HG02852 (cell line): ENCODE data around the gene MYOF.

Experiments
- ATAC-seq: cut with Tn5 transposase; IDR thresholded peaks from one replicate; pipeline ENCODE4 v1.9.1; 2021; ENCODE audit warnings: mild to moderate bottlenecking, moderate library complexity; ENCODE audit not compliant: unreplicated experiment

The MYOF gene

DNA sequence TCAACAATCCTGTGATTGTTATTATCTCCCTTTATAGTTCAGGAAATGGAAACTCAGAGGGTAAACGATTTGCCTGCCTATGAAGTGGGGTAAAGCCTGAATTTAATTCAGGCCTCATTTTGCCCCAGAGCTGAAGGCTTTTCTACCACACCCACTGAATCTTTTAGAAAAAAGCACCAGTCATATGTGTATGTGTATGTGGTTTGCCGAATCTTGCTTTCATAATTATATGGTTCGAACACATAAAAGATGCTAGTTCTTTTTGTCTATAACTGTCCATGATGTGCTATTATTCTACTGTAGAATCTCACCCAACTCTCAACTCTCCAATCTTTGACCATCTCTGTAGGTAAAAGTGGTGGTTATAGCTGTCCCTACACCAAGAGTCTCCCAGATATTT lies 83.6 kb downstream of the MYOF start:
- ATAC-seq = no peak

DNA sequence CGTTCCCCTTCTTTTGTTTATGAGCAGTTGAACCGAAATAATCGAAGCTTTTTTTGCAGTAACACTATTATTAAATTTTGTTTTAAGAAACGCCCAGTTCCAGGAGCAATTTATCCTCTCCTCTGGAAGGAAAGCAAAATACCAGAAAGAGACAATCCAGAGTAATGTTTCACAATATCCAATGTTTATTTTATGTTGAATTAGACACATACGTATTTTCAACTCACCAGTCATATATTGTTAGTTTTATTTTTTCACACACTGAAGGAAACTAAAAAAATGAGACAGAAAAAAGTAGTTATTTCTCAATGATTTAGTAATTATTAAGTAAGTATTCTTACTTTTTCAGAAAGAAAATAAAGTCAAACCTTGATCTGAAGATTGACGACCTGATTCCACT lies 85.1 kb downstream of the MYOF start:
- no peak for ATAC-seq

DNA sequence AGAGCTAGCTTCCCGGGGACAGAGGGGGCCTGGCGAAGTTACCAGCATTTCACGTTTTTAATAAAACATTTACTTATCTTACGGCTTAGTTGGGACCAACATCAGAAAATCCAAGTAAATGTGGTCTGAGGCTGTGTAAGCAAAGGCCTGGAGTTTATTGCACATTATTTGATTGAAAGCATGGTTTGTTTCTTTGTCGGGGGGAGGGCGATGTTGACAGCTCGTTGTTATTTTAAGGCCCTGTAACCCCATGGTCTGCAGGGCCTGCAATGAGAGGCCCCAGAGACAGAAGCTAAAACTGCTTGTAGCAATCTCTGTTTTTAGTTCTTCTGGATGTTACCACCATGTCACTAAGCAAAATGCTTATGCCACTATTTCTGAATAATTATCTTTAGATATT lies 88.9 kb downstream of the MYOF start:
- ATAC-seq = no peak

DNA sequence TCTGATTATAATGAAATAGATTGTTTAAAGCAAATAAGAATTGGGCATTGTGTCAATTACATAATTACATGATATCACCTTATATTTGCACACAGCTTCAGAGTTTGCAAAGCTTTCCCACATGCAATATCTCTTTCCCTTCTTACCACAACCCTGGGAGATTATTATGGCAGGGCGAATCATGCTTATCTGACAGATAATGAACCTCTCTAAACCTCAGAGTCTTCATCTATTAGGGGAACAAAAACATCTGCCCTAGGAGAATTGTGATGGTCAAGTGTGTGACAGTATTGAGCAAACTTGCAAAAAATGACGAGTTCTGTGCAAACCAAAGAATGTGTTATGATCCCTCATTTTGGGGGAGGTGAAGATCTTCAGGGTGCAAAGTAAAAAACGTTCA lies 90.0 kb downstream of the MYOF start:
- ATAC-seq = no peak

DNA sequence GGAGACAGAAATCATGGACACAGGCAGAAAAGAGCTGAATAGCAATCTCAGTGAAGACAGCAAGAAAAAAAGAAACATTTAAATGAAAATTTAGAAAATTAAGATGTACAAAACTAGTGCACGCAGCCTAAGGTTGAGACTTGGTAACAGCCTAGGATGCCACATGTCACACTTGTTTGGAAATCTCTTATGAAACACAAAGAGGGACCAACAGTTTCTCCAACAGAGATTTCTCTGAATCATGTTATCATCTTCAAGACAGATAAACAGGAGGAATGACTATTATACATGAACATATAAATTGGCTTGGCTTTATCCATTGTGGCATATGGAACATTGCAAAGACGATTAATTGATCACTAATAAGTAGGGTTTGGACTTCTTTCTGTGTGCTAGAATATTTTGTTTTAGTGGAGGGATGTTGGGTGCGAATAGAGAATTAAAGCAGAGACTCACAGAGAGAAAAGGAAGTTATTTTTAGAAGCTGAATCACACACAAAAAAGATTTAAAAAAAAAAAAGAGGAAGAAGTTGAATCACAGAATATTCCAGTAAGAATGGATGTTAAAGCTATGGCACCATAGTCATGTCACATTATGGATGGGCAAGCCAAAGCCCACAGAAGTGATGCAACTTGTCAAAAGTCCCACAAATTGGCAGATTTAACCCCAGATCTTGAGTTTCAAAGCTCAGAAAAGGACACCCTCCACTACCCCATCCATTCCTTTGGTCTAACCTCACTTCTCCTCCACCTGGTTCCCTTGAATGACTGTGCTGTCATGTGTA lies 91.6 kb downstream of the MYOF start:
- no peak for ATAC-seq

DNA sequence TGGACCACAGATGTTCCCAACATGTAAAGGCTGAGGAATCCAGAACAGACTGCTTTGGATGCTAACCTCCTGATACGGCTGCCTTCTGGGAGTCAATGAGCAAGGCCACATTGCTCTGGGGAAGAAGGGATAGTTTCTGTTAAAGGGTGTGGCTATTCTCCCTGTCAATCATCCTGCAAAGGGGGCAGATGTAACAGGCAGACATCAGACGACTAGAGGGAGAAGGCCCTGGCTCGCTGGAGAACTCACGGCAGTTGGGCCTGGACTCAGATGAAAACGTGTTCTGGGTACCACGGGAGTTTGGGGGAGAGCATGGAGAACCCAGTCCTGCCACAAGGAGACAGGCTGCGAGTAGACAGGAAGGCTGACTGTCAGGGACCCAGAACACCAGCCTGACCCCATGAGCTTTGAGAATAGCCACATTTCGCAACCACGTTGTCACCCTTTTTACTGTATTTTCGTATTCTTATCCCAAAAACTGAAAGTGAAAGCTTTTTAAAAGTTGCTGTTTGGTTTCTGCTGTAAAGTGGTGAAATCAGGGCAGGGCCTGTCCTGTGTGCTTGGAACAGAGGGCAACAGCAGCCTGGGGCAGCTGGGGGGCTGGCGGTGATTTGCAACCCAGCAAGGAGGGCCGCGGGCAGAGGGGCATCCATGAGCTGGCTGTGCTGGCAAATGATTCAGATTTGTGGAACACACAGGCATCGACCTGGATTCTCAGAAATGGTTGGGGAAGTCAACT lies 95.3 kb downstream of the MYOF start:
- ATAC-seq = no peak

DNA sequence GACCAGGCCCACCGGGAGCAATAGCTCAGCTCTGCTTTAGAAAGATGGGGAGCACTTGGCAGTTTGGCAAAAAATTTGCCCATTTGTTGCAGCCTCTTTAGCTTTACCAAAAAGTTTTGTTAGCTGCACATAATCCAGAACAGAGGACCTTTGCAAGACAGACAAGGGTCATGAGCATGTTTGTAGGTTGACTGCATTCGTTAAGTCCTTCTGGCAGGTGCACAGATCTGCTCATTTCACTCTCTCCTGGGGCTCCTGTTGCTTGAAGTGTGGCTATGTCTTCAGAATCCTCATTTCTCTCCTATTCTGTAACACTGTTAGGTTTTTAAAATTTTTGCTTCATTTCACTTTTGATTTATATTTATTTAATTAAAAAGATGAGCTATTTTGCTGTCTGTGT lies 96.8 kb downstream of the MYOF start:
- ATAC-seq = no peak

DNA sequence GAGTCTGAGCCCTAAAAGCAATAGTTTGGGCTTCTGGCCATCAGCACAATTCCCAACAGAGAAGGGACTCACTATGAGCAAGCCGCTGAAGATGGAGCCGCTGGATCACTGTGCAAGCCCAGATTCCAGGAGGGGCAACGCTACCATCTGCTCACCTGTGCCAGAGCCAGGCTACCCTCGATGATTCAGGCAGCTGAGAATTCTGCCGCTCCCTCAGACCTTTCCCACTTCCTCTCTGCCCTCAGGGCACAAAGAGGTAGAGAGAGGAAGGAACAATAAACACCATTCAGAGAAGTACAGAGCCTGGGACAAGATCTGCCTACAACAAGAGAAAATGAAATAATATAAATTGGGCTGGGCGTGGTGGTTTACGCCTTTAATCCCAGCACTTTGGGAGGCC lies 98.1 kb downstream of the MYOF start:
- no peak for ATAC-seq

DNA sequence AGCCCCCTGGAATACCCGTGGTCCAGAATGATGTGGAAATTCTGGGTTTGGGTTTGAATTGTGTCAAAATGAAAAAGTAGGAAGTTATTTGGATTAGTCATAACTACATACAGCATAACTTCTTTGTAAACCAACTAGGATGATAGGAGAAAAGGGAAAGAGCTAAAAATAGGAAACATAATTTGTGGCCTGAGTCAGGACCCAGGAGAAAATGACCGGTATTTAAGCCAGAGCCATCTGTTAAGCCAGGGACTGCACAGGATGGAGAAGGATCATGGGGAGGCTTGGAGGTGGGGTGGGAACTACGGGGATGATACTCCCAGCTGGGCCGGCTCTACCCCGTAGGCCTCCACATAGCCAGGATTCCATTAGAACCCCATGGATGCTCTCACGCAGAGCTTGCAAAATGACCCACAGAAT lies 98.6 kb downstream of the MYOF start:
- no peak for ATAC-seq

DNA sequence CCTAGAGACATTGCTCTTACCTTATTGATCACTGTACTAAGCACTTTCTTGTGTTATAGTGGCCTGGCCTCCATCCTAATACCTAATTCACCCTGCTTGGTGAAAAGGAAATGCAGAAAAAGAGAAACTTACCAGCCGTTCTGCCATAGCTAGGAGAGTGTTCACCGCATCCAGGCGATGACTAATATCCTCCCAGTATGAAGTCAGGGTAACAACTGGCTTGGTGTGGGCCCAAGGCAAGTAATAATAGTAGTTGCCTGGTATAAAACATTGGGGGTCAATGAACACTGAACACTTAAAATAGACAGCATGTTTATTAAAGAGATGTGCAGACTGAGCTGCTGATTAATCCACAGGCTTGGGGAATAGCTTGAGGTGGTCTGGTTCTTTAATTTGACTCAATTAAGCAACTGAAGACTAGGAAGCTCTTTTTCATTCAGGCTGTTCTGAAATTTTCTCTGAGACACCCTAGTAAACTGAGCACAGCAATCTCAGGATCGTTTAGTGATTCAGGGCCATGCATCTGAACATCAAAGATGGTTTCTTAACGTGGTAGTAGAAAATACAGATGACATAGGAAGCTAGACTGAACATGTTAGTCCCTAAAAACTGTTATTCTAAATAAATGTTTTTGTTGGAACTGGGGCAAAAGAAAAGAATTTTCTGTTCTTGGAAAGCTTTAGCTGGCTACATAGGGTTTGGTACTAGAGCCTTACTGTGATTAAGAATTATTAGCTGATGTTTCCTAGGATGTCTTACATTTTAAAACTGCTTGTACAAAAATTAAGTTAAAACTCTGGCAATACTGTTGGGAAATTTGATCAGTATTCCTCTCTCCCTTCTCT lies 102.2 kb downstream of the MYOF start:
- ATAC-seq = no peak

DNA sequence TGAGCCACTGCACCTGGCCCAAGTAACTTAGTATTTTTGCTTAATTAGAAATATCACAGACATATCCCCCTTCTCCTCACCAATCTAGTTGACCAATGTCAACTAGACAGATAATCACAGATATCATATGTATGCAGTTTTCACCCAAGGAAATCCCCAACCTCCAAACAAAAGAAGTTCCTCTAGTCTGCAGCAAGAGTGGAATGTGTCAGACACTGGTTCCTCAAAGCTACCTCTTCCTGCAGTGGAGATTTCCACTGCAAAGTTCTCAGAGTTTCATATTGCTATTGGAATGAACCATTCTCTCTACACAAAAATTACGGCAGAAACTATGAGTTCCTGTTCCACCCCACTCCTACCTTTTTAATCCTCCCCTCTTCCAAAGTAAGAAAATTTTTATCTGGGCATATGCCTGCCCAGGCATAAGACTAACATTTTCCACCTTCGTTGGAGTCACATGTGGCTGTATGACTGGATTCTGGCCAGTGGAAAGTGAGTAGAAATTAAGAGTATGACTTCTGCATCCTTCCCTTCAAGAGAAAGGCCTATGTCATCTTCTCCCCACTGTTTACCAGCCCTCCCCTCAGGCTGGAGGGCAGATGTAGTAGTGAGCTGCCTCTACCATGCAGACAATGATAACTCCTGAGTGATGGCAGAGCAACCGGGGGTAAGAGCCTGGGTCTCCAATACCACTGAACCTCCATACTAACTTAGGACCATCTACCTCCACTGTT lies 103.0 kb downstream of the MYOF start:
- ATAC-seq = no peak

DNA sequence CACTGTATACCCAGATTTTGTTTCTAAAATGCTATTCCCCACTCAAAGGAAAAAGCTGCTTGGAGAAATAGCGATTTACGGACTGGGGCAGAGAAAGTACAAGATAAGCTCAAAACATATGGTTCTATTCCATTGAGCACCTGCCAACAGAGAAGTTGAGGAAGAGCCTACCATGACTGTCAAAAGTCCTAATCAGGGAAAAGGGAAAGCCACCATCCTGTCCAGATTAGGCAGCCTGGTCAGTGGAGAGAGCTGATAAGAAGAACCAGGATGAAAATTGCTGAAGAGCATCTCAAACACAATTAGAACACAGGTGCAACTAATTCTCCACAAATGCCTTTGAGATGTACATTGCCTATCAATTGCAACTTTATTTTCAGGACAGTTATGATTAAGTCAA lies 104.1 kb downstream of the MYOF start:
- ATAC-seq = no peak

DNA sequence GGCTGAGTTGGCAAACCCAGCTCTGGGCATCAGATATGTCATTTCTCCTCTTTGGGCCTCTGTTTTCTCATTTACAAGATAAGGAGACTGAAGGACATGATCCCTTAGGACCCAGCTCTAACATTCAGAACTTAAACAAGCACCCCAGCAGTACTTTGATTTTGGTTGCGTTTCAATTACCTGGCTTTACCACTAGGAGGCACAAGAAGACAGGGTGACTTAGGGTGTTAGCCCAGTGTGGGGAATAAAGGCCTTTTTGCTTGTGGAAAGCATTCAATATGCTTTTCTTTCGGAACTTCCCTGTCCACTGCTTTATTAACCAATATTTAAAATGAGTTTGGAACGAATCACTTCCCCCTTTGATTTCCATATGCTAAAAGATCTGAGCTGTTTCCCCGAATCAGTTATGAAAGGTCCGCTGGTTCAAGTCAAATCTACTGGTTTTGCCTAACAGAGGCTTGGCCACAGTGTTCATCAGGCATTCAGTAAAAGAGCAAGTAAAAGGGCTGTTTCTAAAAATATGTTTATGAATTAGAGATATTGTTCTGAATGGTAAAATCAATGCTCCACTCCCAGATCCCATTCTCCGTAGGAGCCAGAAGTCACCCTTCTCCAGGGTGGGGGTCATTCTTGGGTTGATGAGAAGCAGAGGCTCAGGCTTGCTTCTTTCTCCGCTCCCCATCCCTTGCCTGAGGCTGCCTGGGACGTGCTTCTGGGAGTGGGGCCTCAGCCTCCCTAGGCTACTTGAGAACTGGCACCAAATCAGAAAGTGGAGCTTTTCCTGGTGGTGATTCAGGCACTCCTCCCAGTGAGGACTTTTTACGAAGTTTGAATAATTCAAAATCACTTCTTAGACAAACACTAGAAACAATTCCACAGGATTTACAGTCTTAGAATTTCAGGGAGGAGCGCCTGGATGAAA lies 105.5 kb downstream of the MYOF start:
- ATAC-seq = peak; percentile 61

DNA sequence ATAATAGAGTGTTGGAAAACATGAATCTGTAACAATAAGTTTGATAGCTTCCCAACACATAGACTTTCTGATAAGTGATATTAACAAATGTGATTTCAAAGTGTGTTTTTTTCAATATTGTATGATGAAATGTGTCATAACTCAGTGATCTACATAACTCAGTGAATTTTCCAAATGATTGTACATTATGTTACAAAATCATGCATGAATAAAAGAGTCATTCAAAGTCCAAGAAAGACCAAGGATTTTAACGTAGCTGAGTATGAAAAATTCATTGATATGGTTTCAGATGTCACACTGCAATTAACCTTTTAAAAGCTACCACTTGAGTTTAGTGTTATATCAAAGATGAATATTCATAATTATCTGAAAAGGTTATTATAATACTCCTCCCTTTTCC lies 111.2 kb downstream of the MYOF start:
- no peak for ATAC-seq

DNA sequence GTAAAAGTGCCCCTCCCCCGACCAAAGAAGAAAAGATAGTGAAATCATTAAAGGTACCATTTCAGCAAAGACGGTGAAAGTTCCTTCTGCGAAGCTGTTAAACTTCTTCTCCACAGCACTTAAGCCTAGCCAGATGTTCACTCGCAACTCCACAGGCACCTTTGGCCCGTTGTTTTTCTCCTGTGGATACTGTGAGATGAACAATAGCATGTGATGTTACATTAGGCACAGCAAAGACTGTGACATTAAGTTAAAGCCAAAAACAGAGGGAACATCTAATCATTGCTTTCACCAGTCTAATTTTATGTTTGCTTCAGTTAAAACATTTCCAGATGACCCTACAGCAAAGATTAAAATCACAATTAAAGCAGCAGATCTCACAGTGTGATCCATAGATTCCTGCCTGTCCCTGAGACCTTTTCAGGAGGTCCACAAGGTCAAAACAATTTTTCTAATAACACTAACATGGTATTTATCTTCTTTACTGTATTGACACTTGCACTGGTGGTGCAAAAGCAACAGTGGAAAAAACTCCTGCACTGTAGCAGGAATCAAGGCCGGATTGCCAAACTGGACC lies 112.5 kb downstream of the MYOF start:
- ATAC-seq = no peak

DNA sequence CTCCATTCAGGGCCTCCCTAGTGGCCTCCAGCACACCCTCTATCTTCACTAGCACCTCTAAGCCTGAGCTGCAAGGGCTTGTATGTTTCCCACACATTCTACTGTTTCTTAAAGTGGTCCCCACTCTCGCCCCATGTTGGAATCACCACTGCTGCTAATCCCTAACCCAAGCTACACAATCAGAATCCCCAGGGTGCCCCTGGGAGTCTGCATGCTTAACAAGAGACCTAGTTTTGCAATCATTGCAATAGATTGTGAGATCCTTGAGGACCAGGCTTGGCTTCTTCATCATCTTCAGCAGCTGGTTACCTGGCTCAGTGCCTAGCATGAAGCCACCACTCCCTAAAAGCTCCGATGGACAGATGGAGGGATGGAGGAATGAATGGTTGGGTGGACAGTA lies 113.9 kb downstream of the MYOF start:
- ATAC-seq = no peak

DNA sequence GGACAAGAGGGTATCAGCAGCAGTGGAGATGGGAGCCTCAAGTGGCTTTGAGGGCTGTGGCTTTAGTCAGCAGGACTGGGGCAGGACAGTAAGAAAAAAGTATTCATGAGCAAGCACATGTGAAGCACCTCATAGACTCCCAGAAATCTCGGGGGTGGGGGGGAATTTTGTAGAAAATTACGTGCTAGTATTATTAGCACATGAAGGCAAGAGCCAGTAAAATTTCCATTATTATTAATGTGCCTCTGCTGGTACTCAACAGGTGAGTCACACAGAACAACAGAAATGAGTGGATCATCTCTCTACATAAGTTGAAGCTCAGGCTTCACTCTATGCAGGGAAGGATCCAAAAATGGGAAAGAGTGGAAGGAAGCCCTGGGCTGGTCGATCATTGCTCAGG lies 114.5 kb downstream of the MYOF start:
- no peak for ATAC-seq

DNA sequence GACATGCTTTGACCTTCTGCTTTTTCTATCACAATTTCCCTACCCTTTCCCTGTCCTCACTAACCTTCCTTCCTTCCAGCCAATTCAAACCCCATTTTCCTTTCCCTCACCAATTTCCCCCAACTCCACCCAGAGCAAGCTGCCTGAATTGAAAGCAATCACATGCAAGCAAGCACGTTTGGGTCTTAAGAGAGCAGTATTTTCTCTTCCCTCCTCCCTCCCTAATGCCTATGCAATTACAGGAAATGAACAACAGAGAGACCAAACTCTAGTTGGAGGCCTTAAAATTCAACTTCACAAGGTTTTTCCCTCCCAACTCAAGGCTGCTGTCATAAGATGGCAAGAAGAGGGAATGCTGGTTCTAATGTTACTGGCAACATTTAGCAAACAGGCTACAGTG lies 117.2 kb downstream of the MYOF start:
- ATAC-seq = no peak

DNA sequence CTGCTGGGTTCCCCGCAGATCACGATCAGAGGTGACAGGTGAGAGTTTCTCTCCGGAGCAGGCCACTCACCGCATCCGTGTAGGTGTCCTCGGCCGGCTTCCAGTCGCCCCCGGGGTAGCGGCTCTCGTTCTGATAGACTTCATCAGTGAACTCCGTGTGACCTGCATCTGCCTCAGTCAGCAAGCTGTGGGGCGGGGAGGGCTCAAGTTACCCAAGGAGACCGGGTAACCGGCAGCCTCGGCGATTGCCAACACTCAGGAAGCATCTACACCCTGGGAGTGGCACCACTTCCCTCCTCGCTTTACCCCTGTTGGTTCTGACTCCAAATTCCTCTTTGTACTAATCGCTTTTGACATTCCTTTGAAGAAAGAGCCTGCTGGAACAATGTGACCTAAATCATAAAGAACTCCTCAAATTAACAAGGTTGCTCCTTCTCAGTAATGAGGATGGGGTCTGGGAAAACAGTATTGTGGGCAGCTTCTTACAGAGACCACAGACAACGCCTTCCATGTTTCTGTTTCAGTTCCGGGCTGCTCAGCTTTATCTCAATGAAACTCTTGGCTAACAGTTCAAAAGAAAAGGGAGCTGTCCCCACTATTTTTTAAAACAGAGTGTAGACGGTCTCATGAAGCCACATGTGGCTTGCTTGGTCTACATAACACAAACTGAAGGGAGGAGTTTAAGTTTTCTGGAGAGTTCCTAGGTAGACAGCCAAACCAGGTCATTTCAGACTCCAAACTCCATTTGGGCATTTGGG lies 118.1 kb downstream of the MYOF start:
- no peak for ATAC-seq
